Cardiac muscle cell (in vitro differentiated cells and primary cell): Measurements from ENCODE around the gene TFG. TPM values are rescaled to one million over a fixed set of nuclear protein-coding genes. Genes with fewer than 3 reads are reported as not detected.
A peak's percentile ranks its signal among the peaks of the same experiment; 100 is the strongest.

Source experiments
- DNase-seq, 2 donors: peaks; one replicate each; pipeline versions ENCODE4 v3.0.0 to v3.0.0-alpha.2; 2010 to 2017; ENCODE audit warnings: low read depth in 1 of 2, low spot score in 1 of 2
- H3K27ac ChIP-seq: fragments of 200-600 bp; sonication (generic); 2 replicates; pipeline ENCODE4 v1.5.1; 2016
- H3K27me3 ChIP-seq: fragments of 200-600 bp; sonication (generic); 2 replicates; pipeline ENCODE4 v1.6.0; 2016; ENCODE audit warnings: control low read depth
- H3K36me3 ChIP-seq: fragments of 200-600 bp; sonication (generic); 2 replicates; pipeline ENCODE4 v1.5.1; 2016; ENCODE audit warnings: control low read depth
- H3K4me1 ChIP-seq: fragments of 200-600 bp; sonication (generic); 2 replicates; pipeline ENCODE4 v1.8.1; 2017; ENCODE audit warnings: low read depth, mild to moderate bottlenecking, mixed run types
- H3K4me3 ChIP-seq: fragments of 200-600 bp; sonication (generic); 2 replicates; pipeline ENCODE4 v1.5.1; 2016; ENCODE audit warnings: mild to moderate bottlenecking
- H3K9me3 ChIP-seq: fragments of 200-600 bp; sonication (generic); 2 replicates; pipeline ENCODE4 v1.5.1; 2017; ENCODE audit warnings: low read depth, mild to moderate bottlenecking, control low read depth
- polyA plus RNA-seq: library from polyadenylated mRNA; unstranded; fragments of >200 nt; fragmentation: Nextera tagmentation; extraction: Ambion mirVana; gene quantifications from 2 replicates; pipeline ENCODE4 v1.2.1, GENCODE V29; 2016
- total RNA-seq: library from RNA; depleted of rRNA; stranded (reverse); fragments of >200 nt; gene quantifications from 2 replicates; pipeline ENCODE4 v1.2.3, GENCODE V29; 2016
- TF ChIP-seq, protein P1 (sequence below): IDR thresholded peaks from 2 replicates; pipeline ENCODE4 v1.5.1; 2012; ENCODE audit warnings: low read depth, mild to moderate bottlenecking, low read length

The TFG gene
- total and polyA plus RNA-seq, 2 experiments from 2014 or later: 136 to 365 TPM

DNA sequence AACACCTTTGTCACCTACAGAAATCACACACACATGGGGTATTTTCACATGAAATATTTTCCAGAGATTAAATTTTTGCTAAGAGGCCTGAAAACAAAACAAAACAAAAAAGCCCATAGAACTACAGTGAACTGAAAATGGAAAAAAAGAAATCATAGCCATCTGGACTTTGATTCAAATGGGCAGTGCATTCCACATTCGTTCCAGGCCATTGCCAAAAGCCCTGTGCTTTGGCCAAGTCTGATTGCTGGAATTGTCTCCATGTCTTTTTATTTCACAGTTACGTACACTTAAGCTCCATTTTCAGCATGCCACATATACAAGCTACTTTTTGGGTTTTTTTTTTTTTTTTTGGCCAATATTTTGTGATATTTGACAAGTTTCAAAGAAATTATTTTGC, 47.1 kb downstream of the TFG start:
- Histone ChIP-seq H3K27me3 (no peaks in the 10 kb centered on the region), H3K36me3 (peaks cover 19% of the 10 kb centered on the region), H3K4me3 (no peak overlapping the region), H3K27ac (no peak overlapping the region), H3K9me3 (no peaks in the 10 kb centered on the region), H3K4me1 (peaks cover 5% of the 10 kb centered on the region)
- TF ChIP-seq, protein P1, sequence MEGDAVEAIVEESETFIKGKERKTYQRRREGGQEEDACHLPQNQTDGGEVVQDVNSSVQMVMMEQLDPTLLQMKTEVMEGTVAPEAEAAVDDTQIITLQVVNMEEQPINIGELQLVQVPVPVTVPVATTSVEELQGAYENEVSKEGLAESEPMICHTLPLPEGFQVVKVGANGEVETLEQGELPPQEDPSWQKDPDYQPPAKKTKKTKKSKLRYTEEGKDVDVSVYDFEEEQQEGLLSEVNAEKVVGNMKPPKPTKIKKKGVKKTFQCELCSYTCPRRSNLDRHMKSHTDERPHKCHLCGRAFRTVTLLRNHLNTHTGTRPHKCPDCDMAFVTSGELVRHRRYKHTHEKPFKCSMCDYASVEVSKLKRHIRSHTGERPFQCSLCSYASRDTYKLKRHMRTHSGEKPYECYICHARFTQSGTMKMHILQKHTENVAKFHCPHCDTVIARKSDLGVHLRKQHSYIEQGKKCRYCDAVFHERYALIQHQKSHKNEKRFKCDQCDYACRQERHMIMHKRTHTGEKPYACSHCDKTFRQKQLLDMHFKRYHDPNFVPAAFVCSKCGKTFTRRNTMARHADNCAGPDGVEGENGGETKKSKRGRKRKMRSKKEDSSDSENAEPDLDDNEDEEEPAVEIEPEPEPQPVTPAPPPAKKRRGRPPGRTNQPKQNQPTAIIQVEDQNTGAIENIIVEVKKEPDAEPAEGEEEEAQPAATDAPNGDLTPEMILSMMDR: no peak
- no peak for DNase-seq

DNA sequence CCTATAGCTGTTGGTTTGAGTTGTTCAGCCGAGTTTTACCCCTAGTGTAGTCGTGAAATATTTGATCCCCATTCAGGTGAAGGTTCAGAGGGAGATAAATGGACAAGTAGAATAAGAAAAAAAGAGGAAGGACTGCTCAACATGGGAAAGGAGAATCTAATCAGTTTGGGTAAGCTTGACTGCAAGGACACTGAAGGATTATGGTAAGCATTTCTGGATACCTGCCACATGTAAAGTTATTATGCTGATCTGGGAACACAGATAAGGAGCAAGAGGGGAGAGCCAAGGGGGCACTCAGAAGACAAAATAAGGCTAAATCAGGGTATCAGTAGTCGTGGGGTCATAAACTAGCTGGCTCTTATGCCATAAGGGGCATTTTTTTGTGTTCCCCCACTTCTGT, 49.9 kb downstream of the TFG start:
- H3K36me3 ChIP-seq: peaks cover 7% of the 10 kb centered on the region
- H3K9me3 ChIP-seq: no peaks in the 10 kb centered on the region
- TF ChIP-seq, protein P1: no peak
- peak in 1 of 2 donors; percentile 16 for DNase-seq
- no peak overlapping the region for H3K4me3 ChIP-seq
- H3K4me1 ChIP-seq: peaks cover 5% of the 10 kb centered on the region
- no peaks in the 10 kb centered on the region for H3K27me3 ChIP-seq
- peak overlapping the region; percentile 41 for H3K27ac ChIP-seq

DNA sequence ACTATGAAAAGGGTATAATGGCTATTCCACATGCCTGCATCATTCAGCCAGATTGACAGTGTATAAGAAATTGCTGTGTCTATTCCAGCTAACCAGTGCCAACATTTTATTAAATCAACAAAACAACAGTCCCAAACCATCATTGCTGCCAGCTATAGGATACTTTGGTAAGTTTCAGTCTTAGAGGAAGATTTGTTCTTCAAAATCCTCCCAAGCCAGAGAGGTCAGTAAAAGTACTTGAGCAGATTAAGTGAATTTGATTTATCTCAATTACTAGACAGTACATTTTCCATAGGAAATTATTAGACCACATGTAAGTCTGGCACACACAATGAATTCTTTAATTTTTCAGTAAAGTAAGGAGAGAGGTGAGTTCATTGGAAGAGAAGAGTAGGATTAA, 50.7 kb downstream of the TFG start:
- H3K27ac ChIP-seq: peak overlapping the region; percentile 41

DNA sequence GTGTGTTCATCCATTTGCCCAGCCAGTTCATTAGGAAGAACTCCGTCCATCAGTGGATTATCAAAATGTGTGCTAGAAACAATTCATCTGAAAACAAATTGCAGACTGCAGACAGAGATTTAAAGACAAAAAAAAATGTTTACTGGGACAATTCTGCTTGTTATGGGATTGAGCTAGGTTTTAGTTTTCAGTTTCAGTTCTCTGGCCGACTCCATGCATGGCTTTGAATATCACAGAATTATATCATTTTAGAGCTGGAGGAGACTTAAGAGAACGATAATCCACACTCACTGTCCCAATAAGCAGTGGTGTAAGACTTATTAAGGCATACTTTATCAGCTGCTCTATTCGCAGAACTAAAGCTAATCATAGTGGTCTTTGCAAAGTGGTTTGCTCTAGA, 51.1 kb downstream of the TFG start:
- peak overlapping the region; percentile 22 for H3K27ac ChIP-seq
- TF ChIP-seq, protein P1: no peak
- peaks cover 8% of the 10 kb centered on the region for H3K4me1 ChIP-seq
- H3K36me3 ChIP-seq: peaks cover 7% of the 10 kb centered on the region
- no peak overlapping the region for H3K4me3 ChIP-seq
- no peaks in the 10 kb centered on the region for H3K27me3 ChIP-seq
- peak in 1 of 2 donors; percentile 9 for DNase-seq
- no peaks in the 10 kb centered on the region for H3K9me3 ChIP-seq

More for the DNA sequence above, 50.7 kb downstream of the TFG start:
- no peak for DNase-seq
- H3K4me3 ChIP-seq: no peak overlapping the region
- H3K27me3 ChIP-seq: no peaks in the 10 kb centered on the region
- H3K4me1 ChIP-seq: peaks cover 5% of the 10 kb centered on the region
- no peaks in the 10 kb centered on the region for H3K9me3 ChIP-seq
- peaks cover 7% of the 10 kb centered on the region for H3K36me3 ChIP-seq
- TF ChIP-seq, protein P1: no peak

DNA sequence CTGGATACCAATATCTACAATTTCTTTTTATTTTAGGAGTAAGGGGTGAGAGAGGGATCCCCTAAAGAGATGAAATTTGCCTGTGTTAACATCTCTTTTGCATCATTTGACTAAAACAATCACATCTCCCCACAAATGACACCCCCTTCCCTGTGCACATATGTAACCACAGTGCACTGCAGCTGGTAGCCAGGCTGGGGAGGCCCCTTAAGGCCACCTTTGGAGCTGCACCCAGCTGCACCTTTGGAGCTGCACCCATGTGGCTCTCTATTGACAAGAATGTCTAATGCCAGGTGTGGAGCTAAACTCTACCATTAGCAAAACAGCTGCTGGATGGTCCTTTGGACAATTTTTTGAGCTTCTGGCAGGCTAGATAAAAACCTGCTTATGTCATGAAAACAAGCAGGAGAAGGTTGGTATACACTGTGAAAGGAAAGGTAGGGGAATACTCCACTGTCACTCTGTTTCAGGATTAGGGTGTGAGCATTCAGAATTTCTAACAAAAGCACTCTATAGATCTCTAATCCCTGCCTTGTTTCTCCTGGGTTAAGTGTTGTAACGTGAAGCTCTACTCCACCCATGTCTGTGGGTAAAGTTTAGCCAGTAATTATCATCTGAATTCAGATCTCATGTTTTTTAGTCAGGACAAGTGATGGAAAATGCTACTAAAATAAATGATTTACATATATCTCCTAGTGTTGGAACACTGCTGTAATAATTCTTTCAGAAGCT, 52.1 kb downstream of the TFG start:
- peaks cover 12% of the 10 kb centered on the region for H3K4me1 ChIP-seq
- H3K9me3 ChIP-seq: no peaks in the 10 kb centered on the region
- H3K4me3 ChIP-seq: no peak overlapping the region
- DNase-seq: no peak
- no peaks in the 10 kb centered on the region for H3K36me3 ChIP-seq
- H3K27ac ChIP-seq: peak overlapping the region; percentile 22
- TF ChIP-seq, protein P1: no peak
- H3K27me3 ChIP-seq: no peaks in the 10 kb centered on the region
